Fibroblast of villous mesenchyme (primary cell): ENCODE results near the gene CELF4. TPM values are rescaled to one million over a fixed set of nuclear protein-coding genes. Genes with fewer than 3 reads are reported as not detected.
A peak's percentile ranks its signal among the peaks of the same experiment; 100 is the strongest.

Experiments
- DNase-seq: peaks from one replicate; pipeline ENCODE4 v3.0.0-alpha.2; 2010; ENCODE audit warnings: low read depth
- H3K4me3 ChIP-seq: 2 replicates; pipeline ENCODE4 v1.5.1; 2011; ENCODE audit warnings: low read depth, mild to moderate bottlenecking, low read length
- CTCF ChIP-seq: IDR thresholded peaks from 2 replicates; pipeline ENCODE4 v1.5.1; 2012; ENCODE audit warnings: low read depth, mild to moderate bottlenecking, low read length; ENCODE audit not compliant: insufficient read depth
- total RNA-seq: library from RNA; depleted of rRNA; stranded (reverse); fragments of >200 nt; gene quantifications from 2 replicates; pipeline ENCODE4 v1.2.3, GENCODE V29; 2012

The CELF4 gene
- total RNA-seq, 1 donor, result not detected

- no peak for TF ChIP-seq CTCF
- DNase-seq, result peak; percentile 4
These were observed 144.1 kb downstream of the CELF4 start for GRCh38 chr18:37421341-37422077.

DNA sequence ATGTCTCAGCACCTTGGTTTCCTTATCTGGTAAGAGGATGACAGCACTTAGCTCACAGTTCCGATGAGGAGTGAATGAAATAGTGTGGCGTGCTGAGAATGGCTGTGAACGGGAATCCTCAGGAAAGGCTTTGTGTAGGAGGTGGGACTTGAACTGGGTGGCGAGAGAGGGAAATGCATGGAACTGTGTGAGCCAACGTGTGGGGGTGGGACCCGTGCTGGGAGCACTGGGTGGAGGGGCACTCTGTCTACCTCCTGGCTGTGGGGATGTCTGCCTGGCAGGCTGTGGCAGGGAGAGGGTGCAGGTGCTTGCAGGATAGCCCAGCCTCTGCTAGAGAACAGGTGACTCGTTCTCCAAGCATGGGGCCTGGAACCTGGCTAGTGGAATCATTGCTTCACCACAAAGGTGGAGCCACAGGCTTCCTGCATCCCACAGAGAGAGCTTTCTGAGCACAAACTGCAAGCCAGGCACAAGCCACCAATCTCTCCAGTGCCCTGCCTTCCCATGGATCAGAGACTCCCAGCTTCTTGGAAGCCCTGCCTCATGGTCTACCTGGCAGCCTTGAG is 145.2 kb downstream of the CELF4 start:
- no peak for DNase-seq
- no peak for TF ChIP-seq CTCF
- H3K4me3 ChIP-seq, result no peak overlapping the region

More at GRCh38 chr18:37421341-37422077, 144.1 kb downstream of the CELF4 start:
- H3K4me3 ChIP-seq, result no peak overlapping the region

DNA sequence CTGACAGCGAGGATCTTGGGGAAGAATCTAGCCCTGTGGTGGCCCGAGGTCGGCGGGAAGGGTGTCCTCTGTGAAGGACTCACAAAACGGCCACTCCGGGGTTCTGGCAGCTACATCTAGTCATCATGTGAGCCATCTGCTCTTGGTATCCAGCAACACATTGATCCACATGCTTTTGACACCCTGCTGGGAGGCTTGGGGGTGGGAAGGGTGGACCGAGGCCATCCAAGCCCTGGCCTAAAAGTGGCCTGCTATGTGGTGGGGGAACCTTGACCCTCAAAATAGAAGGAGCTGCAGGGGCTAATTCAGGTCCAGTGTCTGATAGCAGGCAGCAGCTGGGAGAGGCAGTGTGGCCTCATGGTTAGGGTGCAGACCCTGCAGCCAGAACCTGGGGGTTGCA is 145.7 kb downstream of the CELF4 start:
- no peak for TF ChIP-seq CTCF
- DNase-seq, result no peak
- H3K4me3 ChIP-seq, result no peak overlapping the region

- TF ChIP-seq CTCF, result no peak
- DNase-seq, result no peak
- H3K4me3 ChIP-seq, result no peak overlapping the region
These were observed 146.3 kb downstream of the CELF4 start for GRCh38 chr18:37419315-37419714.

DNA sequence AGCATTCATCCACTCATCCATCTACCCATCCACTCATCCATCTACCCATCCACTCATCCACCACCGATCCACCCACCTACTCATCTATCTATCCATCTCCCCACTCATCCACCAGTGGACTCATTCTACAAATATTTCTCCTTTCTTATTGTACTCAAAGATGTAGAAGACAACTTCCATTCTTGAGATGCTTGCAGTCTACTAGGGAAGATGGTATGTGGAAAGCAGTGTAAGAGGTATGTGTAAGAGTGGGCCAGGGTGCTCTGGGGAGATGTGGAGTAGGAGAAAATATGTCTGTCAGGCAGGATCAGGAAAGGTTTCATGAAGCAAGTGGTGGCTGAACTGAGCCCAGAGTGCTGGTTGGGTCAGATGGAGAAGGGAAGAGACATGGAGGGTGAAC is 150.8 kb downstream of the CELF4 start:
- TF ChIP-seq CTCF, result no peak
- H3K4me3 ChIP-seq, result no peak overlapping the region
- DNase-seq, result no peak

GRCh38 chr18:37412829-37413228 is 152.8 kb downstream of the CELF4 start:
- no peak for TF ChIP-seq CTCF
- no peak overlapping the region for H3K4me3 ChIP-seq
- no peak for DNase-seq
